ENCODE measurements around the gene DACH1.

DACH1 gene

GRCh38 chr13:71474936-71475335 is 392.1 kb downstream of the DACH1 start:
- CTCF ChIA-PET, result no interaction called here
- Histone ChIP-seq H3K4me1 (ENCODE audit: control insufficient read depth, insufficient read depth, low read length) (no peaks in the 10 kb centered on the region), H3K4me3 (ENCODE audit: low read depth, low read length) (no peak overlapping the region), H3K9me3 (ENCODE audit: control insufficient read depth, insufficient read depth, low read depth, low read length) (no peaks in the 10 kb centered on the region), H3K27ac (ENCODE audit: extremely low read depth, low read depth, low read length) (no peak overlapping the region), H3K36me3 (ENCODE audit: control insufficient read depth in 2 of 2, insufficient read depth in 1 of 2, low read length in 2 of 2) (no peaks in the 10 kb centered on the region)
- POLR2A ChIA-PET, result no interaction called here
- TF ChIP-seq ZNF426 (tag by site-specific recombination; IDR thresholded peaks at IDR 0.05), result no peak
- TF ChIP-seq, protein P1, sequence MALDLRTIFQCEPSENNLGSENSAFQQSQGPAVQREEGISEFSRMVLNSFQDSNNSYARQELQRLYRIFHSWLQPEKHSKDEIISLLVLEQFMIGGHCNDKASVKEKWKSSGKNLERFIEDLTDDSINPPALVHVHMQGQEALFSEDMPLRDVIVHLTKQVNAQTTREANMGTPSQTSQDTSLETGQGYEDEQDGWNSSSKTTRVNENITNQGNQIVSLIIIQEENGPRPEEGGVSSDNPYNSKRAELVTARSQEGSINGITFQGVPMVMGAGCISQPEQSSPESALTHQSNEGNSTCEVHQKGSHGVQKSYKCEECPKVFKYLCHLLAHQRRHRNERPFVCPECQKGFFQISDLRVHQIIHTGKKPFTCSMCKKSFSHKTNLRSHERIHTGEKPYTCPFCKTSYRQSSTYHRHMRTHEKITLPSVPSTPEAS (tag by site-specific recombination; IDR thresholded peaks at IDR 0.05), result no peak
- no peak for TF ChIP-seq ZNF707 (tag by site-specific recombination; IDR thresholded peaks at IDR 0.05)
- TF ChIP-seq ZNF341 (tag by site-specific recombination; IDR thresholded peaks at IDR 0.05; ENCODE audit: low read depth), result no peak
- no peak for TF ChIP-seq KLF10 (tag by site-specific recombination; IDR thresholded peaks at IDR 0.05)
- no peak for TF ChIP-seq ZSCAN5A (tag by site-specific recombination; IDR thresholded peaks at IDR 0.05)
- TF ChIP-seq, protein P2, sequence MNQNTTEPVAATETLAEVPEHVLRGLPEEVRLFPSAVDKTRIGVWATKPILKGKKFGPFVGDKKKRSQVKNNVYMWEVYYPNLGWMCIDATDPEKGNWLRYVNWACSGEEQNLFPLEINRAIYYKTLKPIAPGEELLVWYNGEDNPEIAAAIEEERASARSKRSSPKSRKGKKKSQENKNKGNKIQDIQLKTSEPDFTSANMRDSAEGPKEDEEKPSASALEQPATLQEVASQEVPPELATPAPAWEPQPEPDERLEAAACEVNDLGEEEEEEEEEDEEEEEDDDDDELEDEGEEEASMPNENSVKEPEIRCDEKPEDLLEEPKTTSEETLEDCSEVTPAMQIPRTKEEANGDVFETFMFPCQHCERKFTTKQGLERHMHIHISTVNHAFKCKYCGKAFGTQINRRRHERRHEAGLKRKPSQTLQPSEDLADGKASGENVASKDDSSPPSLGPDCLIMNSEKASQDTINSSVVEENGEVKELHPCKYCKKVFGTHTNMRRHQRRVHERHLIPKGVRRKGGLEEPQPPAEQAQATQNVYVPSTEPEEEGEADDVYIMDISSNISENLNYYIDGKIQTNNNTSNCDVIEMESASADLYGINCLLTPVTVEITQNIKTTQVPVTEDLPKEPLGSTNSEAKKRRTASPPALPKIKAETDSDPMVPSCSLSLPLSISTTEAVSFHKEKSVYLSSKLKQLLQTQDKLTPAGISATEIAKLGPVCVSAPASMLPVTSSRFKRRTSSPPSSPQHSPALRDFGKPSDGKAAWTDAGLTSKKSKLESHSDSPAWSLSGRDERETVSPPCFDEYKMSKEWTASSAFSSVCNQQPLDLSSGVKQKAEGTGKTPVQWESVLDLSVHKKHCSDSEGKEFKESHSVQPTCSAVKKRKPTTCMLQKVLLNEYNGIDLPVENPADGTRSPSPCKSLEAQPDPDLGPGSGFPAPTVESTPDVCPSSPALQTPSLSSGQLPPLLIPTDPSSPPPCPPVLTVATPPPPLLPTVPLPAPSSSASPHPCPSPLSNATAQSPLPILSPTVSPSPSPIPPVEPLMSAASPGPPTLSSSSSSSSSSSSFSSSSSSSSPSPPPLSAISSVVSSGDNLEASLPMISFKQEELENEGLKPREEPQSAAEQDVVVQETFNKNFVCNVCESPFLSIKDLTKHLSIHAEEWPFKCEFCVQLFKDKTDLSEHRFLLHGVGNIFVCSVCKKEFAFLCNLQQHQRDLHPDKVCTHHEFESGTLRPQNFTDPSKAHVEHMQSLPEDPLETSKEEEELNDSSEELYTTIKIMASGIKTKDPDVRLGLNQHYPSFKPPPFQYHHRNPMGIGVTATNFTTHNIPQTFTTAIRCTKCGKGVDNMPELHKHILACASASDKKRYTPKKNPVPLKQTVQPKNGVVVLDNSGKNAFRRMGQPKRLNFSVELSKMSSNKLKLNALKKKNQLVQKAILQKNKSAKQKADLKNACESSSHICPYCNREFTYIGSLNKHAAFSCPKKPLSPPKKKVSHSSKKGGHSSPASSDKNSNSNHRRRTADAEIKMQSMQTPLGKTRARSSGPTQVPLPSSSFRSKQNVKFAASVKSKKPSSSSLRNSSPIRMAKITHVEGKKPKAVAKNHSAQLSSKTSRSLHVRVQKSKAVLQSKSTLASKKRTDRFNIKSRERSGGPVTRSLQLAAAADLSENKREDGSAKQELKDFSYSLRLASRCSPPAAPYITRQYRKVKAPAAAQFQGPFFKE (tag by site-specific recombination; IDR thresholded peaks at IDR 0.05; ENCODE audit: borderline replicate concordance), result no peak
- TF ChIP-seq ZNF830 (tag by site-specific recombination; IDR thresholded peaks at IDR 0.05; ENCODE audit: low read depth), result no peak
- TF ChIP-seq BCL11B (tag by site-specific recombination; IDR thresholded peaks at IDR 0.05; ENCODE audit: low read depth), result no peak
- no peak for TF ChIP-seq ZNF792 (tag by site-specific recombination; IDR thresholded peaks at IDR 0.05)

DNA sequence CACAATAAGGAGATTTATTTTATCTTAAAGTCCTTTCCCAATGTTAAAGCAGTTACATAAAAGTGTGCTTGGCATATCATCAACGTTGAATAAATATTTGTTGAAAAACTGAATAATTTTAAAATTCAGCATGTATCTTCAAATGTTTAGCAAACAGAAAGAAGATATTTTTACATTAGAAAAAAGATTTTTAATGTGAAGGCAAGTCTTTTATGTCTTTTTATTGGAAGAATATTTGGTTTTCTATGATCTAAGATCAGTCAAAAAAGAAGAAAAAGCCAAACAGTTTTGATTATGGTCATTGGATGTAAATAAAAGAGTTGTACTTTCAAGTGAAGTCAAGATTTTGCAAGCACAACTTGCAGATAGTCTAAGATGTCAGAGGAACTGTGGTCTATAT is 397.4 kb downstream of the DACH1 start:
- no peaks in the 10 kb centered on the region for H3K4me1 ChIP-seq (ENCODE audit: control insufficient read depth, insufficient read depth, low read length)
- H3K9me3 ChIP-seq (ENCODE audit: control insufficient read depth, insufficient read depth, low read depth, low read length), result no peaks in the 10 kb centered on the region
- H3K4me3 ChIP-seq (ENCODE audit: low read depth, low read length), result no peak overlapping the region
- POLR2A ChIA-PET, result no interaction called here
- CTCF ChIA-PET, result interaction anchor here (0.6 to 1.1 kb wide), 2 partner anchors 9 to 1164 kb away, joined by 3 to 4 read pairs; no protein-coding TSS in a partner anchor
- H3K36me3 ChIP-seq (ENCODE audit: control insufficient read depth in 2 of 2, insufficient read depth in 1 of 2, low read length in 2 of 2), result no peaks in the 10 kb centered on the region
- no peak overlapping the region for H3K27ac ChIP-seq (ENCODE audit: extremely low read depth, low read depth, low read length)
- TF ChIP-seq KLF7 (tag by site-specific recombination; IDR thresholded peaks at IDR 0.05; ENCODE audit: borderline replicate concordance), result no peak
- TF ChIP-seq ZNF398 (tag by site-specific recombination; IDR thresholded peaks at IDR 0.05), result no peak
- TF ChIP-seq ZFP37 (tag by site-specific recombination; IDR thresholded peaks at IDR 0.05), result no peak
- TF ChIP-seq, protein P3, sequence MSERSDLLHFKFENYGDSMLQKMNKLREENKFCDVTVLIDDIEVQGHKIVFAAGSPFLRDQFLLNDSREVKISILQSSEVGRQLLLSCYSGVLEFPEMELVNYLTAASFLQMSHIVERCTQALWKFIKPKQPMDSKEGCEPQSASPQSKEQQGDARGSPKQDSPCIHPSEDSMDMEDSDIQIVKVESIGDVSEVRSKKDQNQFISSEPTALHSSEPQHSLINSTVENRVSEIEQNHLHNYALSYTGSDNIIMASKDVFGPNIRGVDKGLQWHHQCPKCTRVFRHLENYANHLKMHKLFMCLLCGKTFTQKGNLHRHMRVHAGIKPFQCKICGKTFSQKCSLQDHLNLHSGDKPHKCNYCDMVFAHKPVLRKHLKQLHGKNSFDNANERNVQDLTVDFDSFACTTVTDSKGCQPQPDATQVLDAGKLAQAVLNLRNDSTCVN (tag by site-specific recombination; optimal IDR thresholded peaks at IDR 0.05), result no peak
- no peak for TF ChIP-seq ZFHX2 (tag by site-specific recombination; conservative IDR thresholded peaks at IDR 0.05)
- no peak for TF ChIP-seq REST (tag by site-specific recombination; IDR thresholded peaks at IDR 0.05)
- no peak for TF ChIP-seq SP7 (tag by site-specific recombination; IDR thresholded peaks at IDR 0.05)
- no peak for TF ChIP-seq ZNF777 (tag by site-specific recombination; IDR thresholded peaks at IDR 0.05; ENCODE audit: borderline replicate concordance)
- TF ChIP-seq HOXD13 (CRISPR knock-in tag; IDR thresholded peaks at IDR 0.05; ENCODE audit: borderline replicate concordance), result no peak
- TF ChIP-seq GLIS1 (tag by site-specific recombination; IDR thresholded peaks at IDR 0.05), result no peak
